Left renal pelvis (tissue), 4 donors: ENCODE results near the gene CNDP2. TPM values are rescaled to one million over a fixed set of nuclear protein-coding genes. Genes with fewer than 3 reads are reported as not detected.
A peak's percentile ranks its signal among the peaks of the same experiment; 100 is the strongest.

Experiments used
- DNase-seq, 4 donors: peaks; one replicate each; pipeline ENCODE4 v3.0.0-alpha.2; 2013; ENCODE audit warnings: low read depth in 4 of 4, low spot score in 3 of 4
- polyA plus RNA-seq, 4 donors: library from polyadenylated mRNA; unstranded; fragments of 120-200 nt; gene quantifications; one replicate each; pipeline ENCODE4 v1.2.1, GENCODE V29; 2013; ENCODE audit not compliant: insufficient read length in 4 of 4

The CNDP2 gene
- polyA plus RNA-seq, 4 donors, result 73.0 to 311 (median 251) TPM

DNA sequence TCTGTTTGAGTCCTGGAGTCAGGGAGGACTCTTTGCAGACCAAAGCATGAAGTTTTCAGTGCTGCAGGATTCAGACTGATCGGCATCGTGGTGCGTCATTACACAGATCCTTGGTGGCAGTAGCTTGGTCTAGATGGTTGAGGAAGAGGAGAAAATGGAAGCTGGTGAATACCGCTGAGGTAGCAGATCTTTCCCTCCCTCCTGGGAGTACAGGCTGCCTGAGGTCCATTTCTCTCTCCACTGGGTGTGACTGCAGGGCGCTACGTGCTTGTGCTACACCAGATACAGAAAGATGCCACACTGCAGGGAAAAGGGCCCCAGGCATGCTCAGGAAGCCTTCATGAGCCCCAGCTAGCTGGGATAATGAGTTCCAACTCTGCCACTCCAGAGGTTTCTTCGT, 34.9 kb downstream of the CNDP2 start:
- DNase-seq, result no peak

DNA sequence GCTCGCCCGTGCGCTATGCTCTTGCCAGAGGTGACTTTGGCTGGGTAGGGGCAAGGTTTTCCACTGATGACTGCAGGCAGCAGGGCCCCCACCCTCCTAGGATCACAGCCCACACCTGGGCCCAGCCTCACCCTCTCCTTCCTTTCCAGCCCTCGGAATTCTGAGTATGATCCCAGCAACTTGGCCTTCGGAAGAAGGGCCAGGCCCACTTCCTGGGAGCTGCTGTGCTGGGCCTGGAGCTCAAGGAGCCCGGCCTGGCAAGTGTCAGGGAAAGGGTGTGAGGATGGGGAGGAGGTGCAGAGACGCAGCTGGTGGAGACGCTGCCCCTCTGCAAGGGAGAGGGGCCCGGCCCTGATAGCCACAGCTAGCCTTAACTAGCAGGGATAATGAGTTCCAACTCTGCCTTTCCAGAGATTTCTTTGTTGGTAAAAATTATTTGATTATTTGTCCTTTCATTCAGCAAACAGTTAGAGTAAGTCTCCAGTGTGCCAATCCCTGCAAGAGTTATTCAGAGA, 36.4 kb downstream of the CNDP2 start:
- no peak for DNase-seq

- DNase-seq, result no peak
Measured at GRCh38 chr18:74533666-74534065, 37.5 kb downstream of the CNDP2 start.

GRCh38 chr18:74534150-74534969, 38.2 kb downstream of the CNDP2 start, which contains the start of gene CNDP1:
CNDP1 (plus strand) TSS chr18:74534500; CDS start chr18:74534668, 168 bp downstream.
- no peak for DNase-seq

- no peak for DNase-seq
Measured at GRCh38 chr18:74534981-74535649, 39.0 kb downstream of the CNDP2 start.

GRCh38 chr18:74539289-74539688, 43.1 kb downstream of the CNDP2 start:
- DNase-seq, result no peak

GRCh38 chr18:74540652-74541421, 44.7 kb downstream of the CNDP2 start:
- no peak for DNase-seq

- no peak for DNase-seq
Measured at GRCh38 chr18:74541703-74542555, 45.8 kb downstream of the CNDP2 start.

DNA sequence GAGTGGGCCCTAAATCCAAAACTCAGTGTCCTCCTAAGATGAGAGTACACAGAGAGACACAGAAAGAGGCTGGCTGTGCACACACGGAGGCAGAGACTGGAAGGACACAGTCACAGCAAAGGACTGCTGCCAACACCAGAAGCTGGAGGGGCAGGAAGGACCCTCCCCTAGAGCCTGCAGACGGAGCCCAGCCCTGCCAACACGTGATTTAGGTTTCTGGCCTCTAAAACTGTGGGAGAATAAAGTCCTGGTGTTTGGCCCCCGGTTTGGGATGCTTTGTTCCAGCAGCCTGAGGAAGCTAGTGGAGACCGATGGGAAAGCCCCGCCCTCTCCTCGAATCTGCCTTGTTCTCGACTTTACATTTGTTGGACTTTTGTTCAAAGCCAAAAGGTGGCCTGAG, 48.7 kb downstream of the CNDP2 start:
- DNase-seq, result no peak

DNA sequence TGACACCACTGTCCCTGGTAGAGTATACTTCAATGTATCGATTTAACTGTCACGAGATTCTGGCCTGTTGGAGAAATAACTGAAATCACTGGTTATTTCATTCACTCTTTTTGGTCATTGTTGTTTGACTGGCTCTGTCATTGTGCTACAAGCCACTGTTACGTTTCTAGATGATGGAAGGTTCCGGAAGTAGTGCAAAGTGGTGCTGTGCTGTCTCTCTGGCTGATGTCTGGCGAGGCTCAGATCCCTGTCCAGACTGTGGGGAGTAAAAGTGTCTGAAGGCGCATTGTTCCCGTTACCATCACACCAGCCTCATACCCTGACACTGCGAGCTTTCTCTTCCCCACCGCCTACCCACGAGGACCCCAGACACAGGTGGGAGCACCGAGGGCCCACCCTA, 49.8 kb downstream of the CNDP2 start:
- DNase-seq, result no peak

- no peak for DNase-seq
Measured at GRCh38 chr18:74546751-74547530, 50.8 kb downstream of the CNDP2 start.

- no peak for DNase-seq
Measured at GRCh38 chr18:74547860-74548259, 51.7 kb downstream of the CNDP2 start.

GRCh38 chr18:74549591-74550104, 53.5 kb downstream of the CNDP2 start:
- DNase-seq, result no peak

GRCh38 chr18:74550886-74551285, 54.7 kb downstream of the CNDP2 start:
- DNase-seq, result no peak

DNA sequence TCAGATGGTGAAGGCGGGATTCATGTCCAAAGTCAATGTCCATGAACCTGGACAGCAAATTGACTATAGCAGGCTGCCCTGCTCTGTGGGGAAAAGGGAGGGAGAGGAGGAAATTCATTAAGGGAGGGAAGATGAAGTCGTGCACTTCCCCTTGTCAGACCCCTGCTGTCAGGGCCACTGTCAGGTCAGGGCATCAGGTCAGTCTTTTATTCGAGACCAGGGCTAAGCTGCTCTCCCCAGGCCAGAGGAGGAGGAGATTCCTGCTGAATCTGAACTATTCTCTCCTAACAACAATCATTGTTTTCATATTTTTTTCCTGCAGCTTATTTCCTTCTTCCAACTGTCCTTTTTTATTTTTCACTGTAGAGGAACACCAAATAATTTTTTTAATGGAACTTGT, 55.3 kb downstream of the CNDP2 start:
- no peak for DNase-seq

DNA sequence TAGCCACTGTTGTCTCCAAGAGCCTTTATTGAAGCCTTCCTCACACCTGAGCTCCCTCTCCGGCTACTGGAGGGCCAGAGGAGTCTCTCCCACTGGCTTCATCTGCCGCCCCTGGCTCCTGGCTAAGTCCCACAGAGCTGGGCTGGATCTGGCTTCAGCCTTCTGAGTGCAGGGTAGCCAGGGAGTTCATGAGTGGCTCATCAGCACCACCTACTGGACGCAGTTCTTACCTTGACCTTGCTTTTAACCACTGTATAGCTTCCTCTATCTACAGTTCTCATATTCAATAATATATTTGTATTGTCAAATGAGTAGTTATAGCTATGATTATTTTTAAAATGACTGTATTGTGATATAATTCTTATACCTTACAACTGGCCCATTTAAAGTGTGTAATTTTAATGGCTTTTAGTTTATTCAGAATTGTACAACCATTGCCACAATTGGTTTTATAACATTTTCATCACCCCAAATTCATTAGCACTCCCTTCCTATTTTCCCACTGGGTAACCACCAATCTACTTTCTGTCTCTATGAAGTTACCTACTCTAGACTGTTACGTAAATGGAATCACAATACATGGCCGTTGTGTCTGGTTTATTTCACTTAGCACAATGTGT, 55.9 kb downstream of the CNDP2 start:
- peak; percentile 64 to 74 (median 66) for DNase-seq

- DNase-seq, result no peak
Measured at GRCh38 chr18:74556126-74556525, 60.0 kb downstream of the CNDP2 start.

DNA sequence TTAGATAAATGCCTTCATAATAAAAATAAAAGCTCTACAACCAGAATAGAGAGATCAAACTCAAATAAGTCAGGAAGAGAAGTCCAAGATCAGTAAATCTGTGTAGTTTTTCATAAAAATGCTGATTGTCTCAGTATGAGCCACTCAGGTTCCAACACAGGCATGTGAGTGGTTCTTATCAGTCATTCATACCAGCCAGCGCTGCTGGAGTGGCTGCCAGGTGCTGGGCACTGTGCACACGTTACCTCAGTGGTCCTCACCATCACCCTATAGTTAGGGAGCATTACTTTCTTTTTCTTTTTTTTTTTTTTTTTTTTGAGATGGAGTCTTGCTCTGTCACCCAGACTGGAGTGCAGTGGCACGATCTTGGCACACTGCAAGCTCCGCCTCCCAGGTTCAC, 61.9 kb downstream of the CNDP2 start:
- DNase-seq, result no peak
